Large intestine (tissue), 3 donors: ENCODE data around the gene RPRD1B. TPM values are rescaled to one million over a fixed set of nuclear protein-coding genes. Genes with fewer than 3 reads are reported as not detected.
A peak's percentile ranks its signal among the peaks of the same experiment; 100 is the strongest.

Source experiments
- DNase-seq, 2 donors: peaks; one replicate each; pipeline versions ENCODE4 v3.0.0 to v3.0.0-alpha.2; 2013
- H3K27ac ChIP-seq: one replicate; pipeline ENCODE4 v1.5.1; 2013; ENCODE audit warnings: low read length
- H3K27me3 ChIP-seq: 2 replicates; pipeline ENCODE4 v1.6.1; 2013; ENCODE audit warnings: low read length; ENCODE audit not compliant: control insufficient read depth, insufficient read depth
- H3K36me3 ChIP-seq: 2 replicates; pipeline ENCODE4 v1.6.1; 2013; ENCODE audit warnings: low read length; ENCODE audit not compliant: control insufficient read depth, insufficient read depth
- H3K4me1 ChIP-seq: one replicate; pipeline ENCODE4 v1.6.1; 2013; ENCODE audit warnings: low read length; ENCODE audit not compliant: control insufficient read depth, insufficient read depth
- H3K4me3 ChIP-seq: one replicate; pipeline ENCODE4 v1.5.1; 2013; ENCODE audit warnings: low read length
- H3K9me3 ChIP-seq: one replicate; pipeline ENCODE4 v1.6.1; 2013; ENCODE audit warnings: mild to moderate bottlenecking, low read depth, low read length, moderate library complexity; ENCODE audit not compliant: control insufficient read depth
- WGBS: methylation state at CpG from one replicate; pipeline ENCODE4 v1.1.5; 2013; ENCODE audit warnings: low lambda C conversion rate; ENCODE audit not compliant: insufficient coverage; 5-methylcytosine and 5-hydroxymethylcytosine counted together
- polyA plus RNA-seq: library from polyadenylated mRNA; unstranded; fragments of 120-200 nt; gene quantifications from one replicate; pipeline ENCODE4 v1.2.1, GENCODE V29; 2013

RPRD1B gene
- polyA plus RNA-seq, 1 donor: 49.0 TPM

DNA sequence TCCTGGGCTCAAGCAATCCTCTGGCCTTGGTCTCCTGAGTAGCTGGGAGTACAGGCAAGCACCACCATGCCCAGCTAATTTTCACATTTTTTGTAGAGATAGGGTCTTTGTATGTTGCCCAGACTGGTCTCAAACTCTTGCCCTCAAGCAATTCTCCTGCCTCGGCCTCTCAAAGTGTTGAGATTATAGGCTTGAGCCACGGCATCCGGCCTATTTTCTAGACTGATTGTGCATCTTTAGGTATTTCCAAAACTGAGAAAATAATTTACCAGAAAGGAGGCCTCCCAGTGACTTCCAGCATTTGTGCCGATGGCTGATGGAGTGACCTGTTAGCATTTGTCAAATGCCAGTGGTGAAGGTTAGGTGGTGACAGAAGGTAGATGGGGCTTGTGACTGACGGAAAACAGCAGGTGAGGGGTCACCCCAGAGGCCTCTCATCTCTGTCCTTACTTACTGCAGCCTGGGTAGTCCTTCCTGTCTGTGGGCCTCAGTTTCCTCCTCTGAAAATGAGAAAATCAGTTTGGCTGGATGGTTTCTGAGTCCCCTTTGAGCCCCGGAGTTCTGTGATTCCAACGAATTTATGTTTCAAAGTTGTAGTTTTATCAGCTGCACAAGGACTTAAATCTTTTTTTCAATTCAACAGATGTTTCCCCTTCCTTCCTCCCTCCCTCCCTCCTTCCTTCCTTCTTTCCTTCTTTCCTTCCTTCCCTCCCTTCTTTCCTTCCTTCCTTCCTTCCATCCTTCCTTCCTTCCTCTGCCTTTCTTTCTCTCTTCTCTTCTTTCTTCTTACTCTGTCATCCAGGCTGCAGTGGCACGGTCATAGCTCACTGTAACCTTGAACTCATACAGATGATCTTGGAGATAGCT, 78.1 kb downstream of the RPRD1B start:
- H3K27ac ChIP-seq: no peak overlapping the region
- peaks cover 36% of the 10 kb centered on the region for H3K4me1 ChIP-seq
- H3K9me3 ChIP-seq: no peaks in the 10 kb centered on the region
- 93% methylated on average over 2 of the region's 8 CpGs for WGBS
- DNase-seq: no peak
- no peaks in the 10 kb centered on the region for H3K27me3 ChIP-seq
- no peaks in the 10 kb centered on the region for H3K36me3 ChIP-seq
- H3K4me3 ChIP-seq: no peak overlapping the region

DNA sequence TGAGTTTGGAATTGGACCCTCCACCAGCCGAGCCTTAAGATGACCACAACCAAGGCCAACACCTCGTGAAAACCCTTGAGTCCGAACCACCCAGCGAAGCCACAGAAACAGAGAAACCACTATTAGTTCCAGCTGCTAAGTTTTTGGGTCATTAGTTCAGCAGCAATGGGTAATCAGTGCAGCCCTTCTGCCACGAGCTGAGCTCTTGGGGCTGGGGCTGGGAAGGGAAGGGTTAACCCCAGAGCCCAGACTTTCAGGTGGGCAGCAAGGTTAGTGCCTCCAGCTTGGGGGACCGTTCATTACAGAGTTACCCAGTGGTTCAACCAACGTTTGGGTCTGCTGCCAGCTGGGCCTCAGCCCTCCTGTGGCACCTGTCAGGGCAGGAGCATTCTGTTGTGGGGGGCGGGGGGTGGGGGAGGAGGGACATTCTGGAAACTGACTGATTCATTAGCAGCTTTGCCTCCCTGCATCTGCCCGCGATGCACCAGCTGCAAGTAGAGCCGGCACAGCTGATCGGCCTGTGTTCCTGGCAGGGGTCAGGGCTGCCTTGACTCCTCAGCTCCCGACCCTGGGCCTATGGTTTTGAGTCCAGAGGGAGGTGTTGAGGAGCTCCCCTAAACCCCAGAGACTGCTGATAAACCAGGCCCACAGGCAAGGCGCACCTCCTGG, 78.8 kb downstream of the RPRD1B start:
- Histone ChIP-seq H3K4me3 (no peak overlapping the region), H3K27ac (no peak overlapping the region), H3K9me3 (no peaks in the 10 kb centered on the region), H3K27me3 (no peaks in the 10 kb centered on the region), H3K4me1 (peaks cover 36% of the 10 kb centered on the region), H3K36me3 (no peaks in the 10 kb centered on the region)
- DNase-seq: no peak
- no CpG with 5 or more reads among the region's 14 CpGs for WGBS

DNA sequence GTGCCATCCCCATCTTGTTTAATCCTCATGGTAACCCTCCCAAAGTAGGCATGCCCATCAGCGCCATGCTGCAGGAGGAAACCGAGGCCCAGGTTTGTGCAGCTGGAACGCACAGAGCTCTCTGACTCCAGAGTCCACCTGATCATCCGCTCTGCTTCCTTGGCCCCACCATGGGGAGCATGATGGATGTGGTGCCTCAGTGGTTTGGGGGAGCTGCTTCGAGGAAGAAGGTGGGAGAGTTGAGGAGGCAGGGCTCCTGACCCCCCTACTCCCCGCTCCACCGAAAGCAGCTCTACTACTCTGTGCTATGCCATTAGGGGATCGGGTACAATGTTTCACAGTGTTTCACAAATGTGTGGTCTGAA, 79.4 kb downstream of the RPRD1B start:
- no CpG with 5 or more reads among the region's 8 CpGs for WGBS
- Histone ChIP-seq H3K4me1 (peaks cover 34% of the 10 kb centered on the region), H3K36me3 (no peaks in the 10 kb centered on the region), H3K27ac (no peak overlapping the region), H3K27me3 (no peaks in the 10 kb centered on the region), H3K9me3 (no peaks in the 10 kb centered on the region), H3K4me3 (no peak overlapping the region)
- no peak for DNase-seq

DNA sequence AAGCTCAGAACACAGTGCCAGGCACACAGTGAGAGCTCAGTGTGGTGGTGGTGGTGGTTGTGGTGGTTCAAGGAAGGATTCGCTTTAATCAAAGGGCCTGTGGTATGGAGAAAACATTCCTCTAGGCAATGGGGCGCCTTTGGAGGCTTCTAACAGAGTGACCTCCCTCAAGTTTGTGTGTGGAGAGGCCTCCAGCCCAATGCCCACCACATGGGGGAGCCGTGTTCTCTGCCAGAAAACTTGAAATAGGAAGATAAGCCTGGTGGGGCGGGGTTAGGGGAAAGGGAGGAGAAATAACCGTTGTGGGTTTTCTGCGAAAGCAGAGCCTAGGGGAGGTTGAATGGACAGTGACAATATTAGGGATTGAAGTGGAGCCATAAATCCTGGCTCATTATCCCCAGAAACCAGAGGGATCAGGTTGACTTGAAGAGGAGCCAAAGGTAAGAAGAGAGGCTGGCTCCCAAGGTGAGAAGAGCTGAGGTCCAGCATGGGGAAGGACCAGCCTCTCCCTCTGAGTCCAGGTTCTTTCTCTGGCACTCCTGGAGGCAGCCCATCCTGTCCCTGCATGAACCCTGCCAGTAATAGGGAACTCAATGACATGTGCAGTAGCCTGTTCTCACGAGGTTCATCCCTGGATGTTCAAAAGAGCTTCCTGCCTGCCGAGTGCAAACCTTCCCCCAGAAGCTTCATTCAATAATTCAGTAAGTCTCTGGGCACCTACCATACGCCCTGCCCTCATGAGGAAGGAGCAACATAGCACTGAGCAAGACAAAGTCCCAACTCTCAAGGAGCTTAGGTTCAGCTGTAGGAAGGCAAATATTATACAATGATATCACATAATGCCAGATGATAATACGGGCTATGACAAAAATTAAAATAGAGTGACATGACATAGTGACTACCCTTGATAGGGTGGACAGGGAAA, 80.1 kb downstream of the RPRD1B start:
- WGBS: 0% methylated on average over 2 of the region's 10 CpGs
- Histone ChIP-seq H3K27me3 (no peaks in the 10 kb centered on the region), H3K4me3 (no peak overlapping the region), H3K36me3 (no peaks in the 10 kb centered on the region), H3K4me1 (peaks cover 27% of the 10 kb centered on the region), H3K27ac (no peak overlapping the region), H3K9me3 (no peaks in the 10 kb centered on the region)
- DNase-seq: peak in 1 of 2 donors; percentile 58

DNA sequence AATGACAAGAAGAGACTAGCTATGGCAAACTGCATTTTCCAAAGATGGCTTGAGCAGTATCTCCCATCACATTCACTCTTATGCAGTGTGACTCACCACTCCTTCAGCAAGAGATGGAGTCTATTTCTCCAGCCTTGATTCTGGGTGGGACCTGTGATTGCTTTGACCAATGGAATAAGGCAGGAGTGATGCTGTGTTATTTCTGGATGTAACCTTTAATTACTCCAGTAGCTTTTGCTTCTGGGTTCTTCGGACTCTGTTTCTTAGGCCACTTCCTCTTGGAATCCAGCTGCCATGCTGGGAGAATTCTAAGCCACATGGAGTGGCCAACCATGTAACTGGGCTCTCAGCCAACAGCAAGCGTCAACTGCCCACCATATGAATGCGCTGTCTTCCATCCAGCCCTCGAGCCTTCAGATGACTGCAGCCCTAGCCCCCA, 80.8 kb downstream of the RPRD1B start:
- WGBS: no CpG with 5 or more reads among the region's 4 CpGs
- Histone ChIP-seq H3K36me3 (no peaks in the 10 kb centered on the region), H3K27me3 (no peaks in the 10 kb centered on the region), H3K27ac (no peak overlapping the region), H3K4me1 (peaks cover 21% of the 10 kb centered on the region), H3K4me3 (no peak overlapping the region), H3K9me3 (no peaks in the 10 kb centered on the region)
- no peak for DNase-seq

DNA sequence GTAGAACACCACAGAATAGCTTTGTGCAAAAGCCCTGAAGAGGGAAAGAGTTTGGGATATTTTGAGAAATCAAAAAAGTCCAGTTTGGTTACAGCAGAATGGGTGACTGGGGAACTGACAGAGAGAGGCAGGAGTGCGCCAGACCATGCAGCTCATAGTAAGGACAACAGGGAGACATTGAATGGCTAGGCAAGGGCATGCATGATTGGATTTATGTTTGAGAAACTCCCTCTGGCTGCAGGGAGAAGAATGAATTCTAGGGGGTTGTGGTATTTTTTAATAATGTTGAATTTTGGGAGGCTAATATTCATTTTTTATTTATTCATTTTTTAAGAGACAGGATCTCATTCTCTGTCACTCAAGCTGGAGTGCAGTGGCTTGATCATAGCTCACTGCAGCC, 81.7 kb downstream of the RPRD1B start:
- H3K9me3 ChIP-seq: no peaks in the 10 kb centered on the region
- WGBS: no CpG with 5 or more reads among the region's 1 CpG
- H3K36me3 ChIP-seq: no peaks in the 10 kb centered on the region
- H3K27me3 ChIP-seq: no peaks in the 10 kb centered on the region
- no peak for DNase-seq
- peaks cover 13% of the 10 kb centered on the region for H3K4me1 ChIP-seq
- H3K27ac ChIP-seq: no peak overlapping the region
- no peak overlapping the region for H3K4me3 ChIP-seq

DNA sequence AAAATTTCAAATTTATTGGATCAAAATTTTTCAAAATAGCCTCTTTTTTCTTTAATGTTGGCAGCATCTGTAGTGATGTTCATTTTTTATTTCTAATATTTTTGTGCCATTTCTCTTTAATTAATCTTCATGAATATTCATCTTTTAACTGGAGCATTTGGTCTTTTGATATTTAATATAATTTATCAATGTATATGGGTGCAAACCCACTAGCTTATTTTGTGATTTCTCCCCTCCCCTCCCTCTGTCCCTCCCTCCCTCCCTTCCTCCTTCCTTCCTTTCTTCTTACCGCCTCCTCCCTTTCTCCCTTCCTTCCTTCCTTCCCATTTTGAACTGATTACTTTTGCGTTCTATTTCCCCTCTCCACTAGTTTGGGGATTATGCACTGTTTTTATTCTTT, 82.3 kb downstream of the RPRD1B start:
- Histone ChIP-seq H3K27me3 (no peaks in the 10 kb centered on the region), H3K9me3 (no peaks in the 10 kb centered on the region), H3K4me3 (no peak overlapping the region), H3K27ac (no peak overlapping the region), H3K4me1 (peaks cover 6% of the 10 kb centered on the region), H3K36me3 (no peaks in the 10 kb centered on the region)
- WGBS: 84% methylated on average over 2 of the region's 2 CpGs
- DNase-seq: no peak

DNA sequence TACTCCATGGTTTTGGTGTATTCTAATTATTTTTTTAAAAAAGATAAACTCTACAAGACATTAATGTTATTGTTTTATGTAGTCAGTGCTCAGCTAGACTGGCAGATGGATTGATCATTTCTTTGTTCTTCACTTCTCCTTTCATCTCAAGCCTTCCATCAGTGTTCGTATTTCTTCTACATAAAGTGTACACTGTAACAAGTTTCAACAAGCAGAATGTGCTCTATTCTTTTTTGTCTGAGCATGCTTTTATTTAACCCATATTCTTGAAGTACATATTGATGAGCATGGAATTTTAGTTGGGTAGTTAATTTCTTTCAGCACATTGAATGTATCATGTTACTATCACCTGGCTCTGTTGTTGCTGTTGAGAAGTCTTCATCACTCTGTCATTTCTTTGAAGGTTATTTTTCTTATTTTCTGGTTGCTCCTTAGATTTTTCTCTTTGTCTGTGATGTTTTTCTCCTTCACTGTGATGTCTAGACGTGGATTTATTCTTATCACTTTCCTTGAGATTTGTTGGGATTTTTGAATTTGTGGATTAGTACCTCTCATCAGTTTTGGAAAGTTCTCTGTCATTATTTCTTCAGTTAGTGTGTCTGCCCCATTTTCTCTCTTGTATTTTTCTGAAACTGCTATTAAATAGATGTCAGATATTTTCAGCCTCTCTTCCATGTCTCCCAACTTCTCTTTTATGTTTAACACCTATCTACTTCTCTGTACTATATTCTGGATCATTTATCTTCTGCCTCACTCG, 83.0 kb downstream of the RPRD1B start:
- H3K27ac ChIP-seq: no peak overlapping the region
- peaks cover 5% of the 10 kb centered on the region for H3K4me1 ChIP-seq
- H3K36me3 ChIP-seq: no peaks in the 10 kb centered on the region
- no peaks in the 10 kb centered on the region for H3K9me3 ChIP-seq
- no peak overlapping the region for H3K4me3 ChIP-seq
- no peaks in the 10 kb centered on the region for H3K27me3 ChIP-seq
- WGBS: 64% methylated on average over 3 of the region's 3 CpGs
- DNase-seq: no peak

DNA sequence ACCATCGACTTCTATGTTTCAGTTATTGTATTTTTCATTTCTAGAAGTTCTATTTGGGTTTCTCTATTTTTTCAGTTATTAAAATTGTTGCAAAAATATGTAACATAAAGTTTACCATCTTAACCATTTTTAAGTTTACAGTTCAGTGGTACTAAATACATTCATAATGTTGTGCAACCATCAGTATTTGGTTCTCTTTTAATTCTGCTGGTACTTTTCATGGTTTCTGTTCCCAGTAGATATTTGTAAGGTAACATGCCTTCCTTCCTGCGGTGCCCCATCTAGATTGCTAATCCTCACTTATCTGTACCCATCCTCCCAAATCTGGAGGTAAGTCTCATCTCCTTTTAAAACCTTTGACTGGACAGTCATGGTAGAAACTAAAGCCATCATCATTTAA, 83.7 kb downstream of the RPRD1B start:
- H3K27ac ChIP-seq: no peak overlapping the region
- no peaks in the 10 kb centered on the region for H3K36me3 ChIP-seq
- no peak for DNase-seq
- no peak overlapping the region for H3K4me3 ChIP-seq
- 100% methylated on average over 1 of the region's 2 CpGs for WGBS
- peaks cover 5% of the 10 kb centered on the region for H3K4me1 ChIP-seq
- no peaks in the 10 kb centered on the region for H3K27me3 ChIP-seq
- H3K9me3 ChIP-seq: no peaks in the 10 kb centered on the region
